ENCODE data around the gene ATP6V0B. TPM values are rescaled to one million over a fixed set of nuclear protein-coding genes. Genes with fewer than 3 reads are reported as not detected.
A peak's percentile ranks its signal among the peaks of the same experiment; 100 is the strongest.

The ATP6V0B gene
- total RNA-seq: 10 to 100 TPM; 42.9 to 47.0 TPM
- polyA plus RNA-seq (2013, experiment 1 of 2): 66.5 TPM
- polyA plus RNA-seq (2013, experiment 2 of 2): 64.5 TPM
- 25.6 to 149 (median 40.9) reads per million in 172 experiments for total RNA-seq

DNA sequence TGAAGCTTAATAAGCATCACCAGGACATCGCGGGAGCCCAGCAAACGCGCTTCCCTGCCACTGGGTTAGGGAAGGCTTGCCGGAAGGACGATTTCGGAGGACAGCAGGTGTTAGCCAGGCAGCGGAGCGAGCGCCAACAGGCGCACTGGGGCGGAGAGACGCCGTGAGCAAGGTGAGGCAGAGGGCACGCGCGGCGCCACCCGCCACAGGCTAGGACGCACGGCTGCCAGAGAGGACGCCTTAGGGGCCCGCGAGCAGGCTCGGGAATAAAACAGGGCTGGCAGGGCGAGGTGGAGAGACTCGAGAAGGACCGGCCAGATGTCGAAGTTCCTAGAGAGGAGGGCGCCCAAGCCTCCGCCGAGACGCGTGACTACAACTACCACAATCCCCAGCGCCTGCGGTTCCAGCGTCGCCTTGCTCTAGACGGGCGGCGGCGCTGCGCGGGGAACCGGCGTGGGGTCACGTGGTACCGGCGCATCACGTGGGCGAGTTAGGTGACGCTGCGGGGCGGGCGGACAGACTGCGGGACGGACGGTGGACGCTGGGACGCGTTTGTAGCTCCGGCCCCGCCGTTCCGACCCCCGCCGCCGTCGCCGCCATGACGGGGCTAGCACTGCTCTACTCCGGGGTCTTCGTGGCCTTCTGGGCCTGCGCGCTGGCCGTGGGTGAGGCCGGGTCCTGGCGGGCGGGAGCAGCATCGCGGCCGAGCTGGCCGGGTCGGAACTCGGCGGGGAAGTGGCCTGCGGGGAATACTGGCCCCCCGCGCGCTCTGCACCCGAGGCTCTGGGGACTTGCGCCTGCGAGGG, at the start of gene ATP6V0B:
Gene ATP6V0B (plus strand): TSS at position 518 of the 806 bp plus-strand sequence. CDS start 81 bp downstream, at position 599.
- DNase-seq (peak; percentile 85 to 96 (median 91)), ATAC-seq (ENCODE audit: poor library complexity) (peak; percentile 72)
- Histone ChIP-seq H3K27ac (ENCODE audit: low read depth in 1 of 2, low read length in 2 of 2) (peak within 1 kb of the TSS; percentile 78 to 86), H3K36me3 (ENCODE audit: insufficient read depth, low read length) (peaks cover 40% of the 10 kb centered on the region), H3K27me3 (ENCODE audit: control insufficient read depth in 1 of 2, insufficient read depth in 2 of 2, low read length in 2 of 2) (peaks cover under 1% of the 10 kb centered on the region in 2 experiments), H3K4me1 (ENCODE audit: insufficient read depth, low read length) (peaks cover 61% of the 10 kb centered on the region), H3K9me3 (ENCODE audit: control insufficient read depth in 1 of 2, insufficient read depth in 1 of 2, low read length in 2 of 2) (no peaks in the 10 kb centered on the region), H3K4me3 (ENCODE audit: low read length) (peak within 1 kb of the TSS; percentile 99)
- peaks cover 52% of the 10 kb centered on the region for H3K36me3 Mint-ChIP-seq (ENCODE audit: low read depth)
- H3K27ac Mint-ChIP-seq: peak within 1 kb of the TSS; percentile 92
- TF ChIP-seq, protein P1, sequence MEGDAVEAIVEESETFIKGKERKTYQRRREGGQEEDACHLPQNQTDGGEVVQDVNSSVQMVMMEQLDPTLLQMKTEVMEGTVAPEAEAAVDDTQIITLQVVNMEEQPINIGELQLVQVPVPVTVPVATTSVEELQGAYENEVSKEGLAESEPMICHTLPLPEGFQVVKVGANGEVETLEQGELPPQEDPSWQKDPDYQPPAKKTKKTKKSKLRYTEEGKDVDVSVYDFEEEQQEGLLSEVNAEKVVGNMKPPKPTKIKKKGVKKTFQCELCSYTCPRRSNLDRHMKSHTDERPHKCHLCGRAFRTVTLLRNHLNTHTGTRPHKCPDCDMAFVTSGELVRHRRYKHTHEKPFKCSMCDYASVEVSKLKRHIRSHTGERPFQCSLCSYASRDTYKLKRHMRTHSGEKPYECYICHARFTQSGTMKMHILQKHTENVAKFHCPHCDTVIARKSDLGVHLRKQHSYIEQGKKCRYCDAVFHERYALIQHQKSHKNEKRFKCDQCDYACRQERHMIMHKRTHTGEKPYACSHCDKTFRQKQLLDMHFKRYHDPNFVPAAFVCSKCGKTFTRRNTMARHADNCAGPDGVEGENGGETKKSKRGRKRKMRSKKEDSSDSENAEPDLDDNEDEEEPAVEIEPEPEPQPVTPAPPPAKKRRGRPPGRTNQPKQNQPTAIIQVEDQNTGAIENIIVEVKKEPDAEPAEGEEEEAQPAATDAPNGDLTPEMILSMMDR (IDR thresholded peaks at IDR 0.05): no peak
- H3K4me1 Mint-ChIP-seq (ENCODE audit: low read depth): peaks cover 68% of the 10 kb centered on the region
- peaks cover under 1% of the 10 kb centered on the region for H3K27me3 Mint-ChIP-seq
- intact Hi-C loops (cut with DNase I, micrococcal nuclease): loop anchor here (1.0 to 10.0 kb wide), 8 partner anchors 17 to 1207 kb away; partner anchors contain the start of genes IPO13 (in 2 of the 2), C1orf50 (in 1 of the 2), CCDC24 (in 1 of the 2) and CDC20 (in 1 of the 2)
- ChIA-PET CTCF (interaction anchor here (1.0 to 2.8 kb wide), 6 partner anchors 16 to 71 kb away, joined by 4 to 13 read pairs (median 8); partner anchors contain the start of genes ARTN, CCDC24 and IPO13), POLR2A (interaction anchor here (0.8 to 2.6 kb wide), 6 partner anchors 12 to 55 kb away, joined by 3 to 10 read pairs (median 6); partner anchors contain the start of gene IPO13)
- peak within 1 kb of the TSS; percentile 96 for H3K4me3 Mint-ChIP-seq
- H3K9me3 Mint-ChIP-seq: no peaks in the 10 kb centered on the region

GRCh38 chr1:43925846-43926245, 48.9 kb upstream of the ATP6V0B start:
- no peak overlapping the region for H3K27ac Mint-ChIP-seq
- no peak overlapping the region for H3K4me3 Mint-ChIP-seq
- TF ChIP-seq, protein P1 (IDR thresholded peaks at IDR 0.05): no peak

DNA sequence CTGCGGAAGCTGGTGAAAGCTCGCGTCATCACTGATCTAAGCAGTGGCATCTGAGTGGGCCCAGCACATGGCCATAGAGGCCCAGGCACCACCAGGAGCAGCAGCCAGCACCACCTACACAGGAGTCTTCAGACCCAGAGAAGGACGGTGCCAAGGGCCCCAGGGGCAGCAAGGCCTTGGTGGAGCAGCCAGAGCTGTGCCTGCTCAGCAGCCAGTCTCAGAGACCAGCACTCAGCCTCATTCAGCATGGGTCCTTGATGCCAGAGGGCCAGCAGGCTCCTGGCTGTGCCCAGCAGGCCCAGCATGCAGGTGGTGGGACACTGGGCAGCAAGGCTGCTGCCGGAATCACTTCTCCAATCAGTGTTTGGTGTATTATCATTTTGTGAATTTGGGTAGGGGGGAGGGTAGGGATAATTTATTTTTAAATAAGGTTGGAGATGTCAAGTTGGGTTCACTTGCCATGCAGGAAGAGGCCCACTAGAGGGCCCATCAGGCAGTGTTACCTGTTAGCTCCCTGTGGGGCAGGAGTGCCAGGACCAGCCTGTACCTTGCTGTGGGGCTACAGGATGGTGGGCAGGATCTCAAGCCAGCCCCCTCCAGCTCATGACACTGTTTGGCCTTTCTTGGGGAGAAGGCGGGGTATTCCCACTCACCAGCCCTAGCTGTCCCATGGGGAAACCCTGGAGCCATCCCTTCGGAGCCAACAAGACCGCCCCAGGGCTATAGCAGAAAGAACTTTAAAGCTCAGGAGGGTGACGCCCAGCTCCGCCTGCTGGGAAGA, 44.4 kb upstream of the ATP6V0B start:
- CTCF ChIA-PET: no interaction called here
- H3K36me3 ChIP-seq (ENCODE audit: insufficient read depth, low read length): peaks cover 4% of the 10 kb centered on the region
- POLR2A ChIA-PET: no interaction called here

More at GRCh38 chr1:43925846-43926245, 48.9 kb upstream of the ATP6V0B start:
- no peaks in the 10 kb centered on the region for H3K27me3 ChIP-seq (ENCODE audit: control insufficient read depth in 1 of 2, insufficient read depth in 2 of 2, low read length in 2 of 2)
- POLR2A ChIA-PET: no interaction called here
- H3K27ac ChIP-seq (ENCODE audit: low read depth in 1 of 2, low read length in 2 of 2): no peak overlapping the region
- no peak for DNase-seq
- ATAC-seq (ENCODE audit: poor library complexity): no peak
- no peak overlapping the region for H3K4me3 ChIP-seq (ENCODE audit: low read length)
- Mint-ChIP-seq H3K36me3 (ENCODE audit: low read depth) (peaks cover 14% of the 10 kb centered on the region), H3K27me3 (no peaks in the 10 kb centered on the region), H3K4me1 (ENCODE audit: low read depth) (no peaks in the 10 kb centered on the region), H3K9me3 (no peaks in the 10 kb centered on the region)
- no peaks in the 10 kb centered on the region for H3K9me3 ChIP-seq (ENCODE audit: control insufficient read depth in 1 of 2, insufficient read depth in 1 of 2, low read length in 2 of 2)
- intact Hi-C loops (cut with DNase I, micrococcal nuclease): no loop called here
- CTCF ChIA-PET: interaction anchor here (1.7 kb wide), 1 partner anchor 9 kb away, joined by 5 read pairs; no protein-coding TSS in a partner anchor
- no peaks in the 10 kb centered on the region for H3K4me1 ChIP-seq (ENCODE audit: insufficient read depth, low read length)
- H3K36me3 ChIP-seq (ENCODE audit: insufficient read depth, low read length): peaks cover 4% of the 10 kb centered on the region

More for the DNA sequence above, 44.4 kb upstream of the ATP6V0B start:
- ATAC-seq (ENCODE audit: poor library complexity) (no peak), DNase-seq (peak in 2 of 14 experiments; percentile 11 to 38)
- Mint-ChIP-seq H3K4me3 (no peak overlapping the region), H3K4me1 (ENCODE audit: low read depth) (peaks cover 15% of the 10 kb centered on the region), H3K36me3 (ENCODE audit: low read depth) (peaks cover 8% of the 10 kb centered on the region), H3K27ac (no peak overlapping the region), H3K27me3 (peaks cover 32% of the 10 kb centered on the region), H3K9me3 (no peaks in the 10 kb centered on the region)
- peaks cover 24% of the 10 kb centered on the region for H3K4me1 ChIP-seq (ENCODE audit: insufficient read depth, low read length)
- intact Hi-C loops (cut with DNase I, micrococcal nuclease): loop anchor here in 1 of 2 experiments (5.0 to 10.0 kb wide), 2 partner anchors 117 to 706 kb away; no protein-coding TSS in a partner anchor
- H3K27me3 ChIP-seq (ENCODE audit: control insufficient read depth in 1 of 2, insufficient read depth in 2 of 2, low read length in 2 of 2): peaks cover 26 to 34% of the 10 kb centered on the region in 2 experiments
- H3K27ac ChIP-seq (ENCODE audit: low read depth in 1 of 2, low read length in 2 of 2): no peak overlapping the region
- TF ChIP-seq, protein P1 (IDR thresholded peaks at IDR 0.05): peak; percentile 27
- peaks cover 0 to 9% of the 10 kb centered on the region in 2 experiments for H3K9me3 ChIP-seq (ENCODE audit: control insufficient read depth in 1 of 2, insufficient read depth in 1 of 2, low read length in 2 of 2)
- H3K4me3 ChIP-seq (ENCODE audit: low read length): no peak overlapping the region
